HS-5 (cell line): ENCODE measurements around the gene AURKAIP1.

Experiments
- DNase-seq: peaks from one replicate; pipeline ENCODE4 v3.0.0-alpha.2; 2012; ENCODE audit warnings: low read depth

Gene AURKAIP1

GRCh38 chr1:1360506-1361169 lies 14.4 kb downstream of the AURKAIP1 start:
- peak; percentile 87 for DNase-seq

- no peak for DNase-seq
Observed at GRCh38 chr1:1359664-1360468, 15.1 kb downstream of the AURKAIP1 start.

GRCh38 chr1:1359308-1359663 lies 15.7 kb downstream of the AURKAIP1 start:
- DNase-seq, result no peak

GRCh38 chr1:1358433-1359271 lies 16.4 kb downstream of the AURKAIP1 start, which contains the start of gene MXRA8:
Gene MXRA8 (minus strand): TSS chr1:1358555. CDS start chr1:1358504, 51 bp downstream.
- DNase-seq, result no peak

GRCh38 chr1:1357871-1358432 lies 17.1 kb downstream of the AURKAIP1 start:
- DNase-seq, result no peak

- no peak for DNase-seq
Observed at GRCh38 chr1:1356796-1357401, 18.1 kb downstream of the AURKAIP1 start.

- DNase-seq, result no peak
Observed at GRCh38 chr1:1356166-1356795, 18.7 kb downstream of the AURKAIP1 start.

- DNase-seq, result no peak
Observed at GRCh38 chr1:1355416-1355815, 19.6 kb downstream of the AURKAIP1 start.

- DNase-seq, result no peak
Observed at GRCh38 chr1:1354271-1355247, 20.4 kb downstream of the AURKAIP1 start.

- DNase-seq, result no peak
Observed at GRCh38 chr1:1353389-1354151, 21.4 kb downstream of the AURKAIP1 start.

- DNase-seq, result no peak
Observed at GRCh38 chr1:1352786-1353388, 22.1 kb downstream of the AURKAIP1 start.

GRCh38 chr1:1351511-1352427 lies 23.2 kb downstream of the AURKAIP1 start:
- DNase-seq, result no peak

- DNase-seq, result no peak
Observed at GRCh38 chr1:1349256-1350012, 25.6 kb downstream of the AURKAIP1 start, which contains the start of gene DVL1. Gene DVL1 (minus strand): TSS chr1:1349418. CDS start chr1:1349065, 353 bp downstream.

- DNase-seq, result no peak
Observed at GRCh38 chr1:1348420-1349255, 26.4 kb downstream of the AURKAIP1 start.

- DNase-seq, result no peak
Observed at GRCh38 chr1:1347663-1348419, 27.2 kb downstream of the AURKAIP1 start.
